HEK293 (cell line): ENCODE results near the gene LNPK.

Experiments used
- CTCF ChIA-PET: fragments of 350-600 bp; formaldehyde crosslinking; extraction: SDS; loops from one replicate; lab custom pipeline; 2021; ENCODE audit warnings: antibody characterized with exemption; lab: Yijun Ruan, JAX
- POLR2A ChIA-PET: fragments of 300-600 bp; formaldehyde crosslinking; extraction: SDS; loops from one replicate; lab custom pipeline; 2020; ENCODE audit warnings: antibody characterized with exemption, inconsistent platforms; lab: Yijun Ruan, JAX
- H3K27ac ChIP-seq: fragments of 200-500 bp; sonication (Bioruptor generic); 2 replicates; pipeline ENCODE4 v1.5.1; 2014; ENCODE audit warnings: low read depth, low read length, control low read depth, inconsistent platforms; ENCODE audit errors: extremely low read depth
- H3K36me3 ChIP-seq, 2 experiments: fragments of 200-500 bp in 1 of 2; sonication (Bioruptor generic) in 1 of 2; 1 replicate in 1 of 2; 2 replicates in 1 of 2; pipeline ENCODE4 v1.5.1; 2014 to 2017; ENCODE audit warnings: inconsistent platforms in 2 of 2, low read length in 2 of 2; ENCODE audit not compliant: control insufficient read depth in 2 of 2, insufficient read depth in 1 of 2
- H3K4me1 ChIP-seq: fragments of 200-500 bp; sonication (Bioruptor generic); 2 replicates; pipeline ENCODE4 v1.5.1; 2014; ENCODE audit warnings: mild to moderate bottlenecking, low read length, inconsistent platforms; ENCODE audit not compliant: control insufficient read depth, insufficient read depth
- H3K4me3 ChIP-seq: 2 replicates; pipeline ENCODE4 v1.5.1; 2011; ENCODE audit warnings: low read depth, mild to moderate bottlenecking, control low read depth, low read length, moderate library complexity
- H3K9me3 ChIP-seq: fragments of 200-500 bp; sonication (Bioruptor generic); 2 replicates; pipeline ENCODE4 v1.5.1; 2014; ENCODE audit warnings: low read depth, low read length, inconsistent platforms; ENCODE audit not compliant: control insufficient read depth, insufficient read depth
- GFI1B ChIP-seq: fragments of 450-650 bp; formaldehyde crosslinking; IDR thresholded peaks from 2 replicates; pipeline ENCODE4 v1.5.1; 2016; ENCODE audit warnings: missing biosample characterization, missing genetic modification characterization
- KLF9 ChIP-seq: fragments of 450-650 bp; formaldehyde crosslinking; IDR thresholded peaks from 2 replicates; pipeline ENCODE4 v1.5.1; 2016; ENCODE audit warnings: missing biosample characterization, missing genetic modification characterization, low read depth
- MEIS1 ChIP-seq: sonication (generic); formaldehyde crosslinking; IDR thresholded peaks from 2 replicates; pipeline ENCODE4 v1.8.1; 2022; ENCODE audit warnings: missing genetic modification reagents, mild to moderate bottlenecking, borderline replicate concordance
- MYNN ChIP-seq: fragments of 450-650 bp; formaldehyde crosslinking; IDR thresholded peaks from 2 replicates; pipeline ENCODE4 v1.5.1; 2016; ENCODE audit warnings: missing biosample characterization, missing genetic modification characterization, borderline replicate concordance
- PRDM6 ChIP-seq: fragments of 450-650 bp; formaldehyde crosslinking; IDR thresholded peaks from 2 replicates; pipeline ENCODE4 v1.5.1; 2017; ENCODE audit warnings: missing biosample characterization, missing genetic modification characterization
- ZBTB1 ChIP-seq: fragments of 450-650 bp; formaldehyde crosslinking; IDR thresholded peaks from 2 replicates; pipeline ENCODE4 v1.5.1; 2016; ENCODE audit warnings: missing biosample characterization, missing genetic modification characterization
- ZBTB10 ChIP-seq: fragments of 450-650 bp; formaldehyde crosslinking; IDR thresholded peaks from 2 replicates; pipeline ENCODE4 v1.5.1; 2016; ENCODE audit warnings: missing biosample characterization, missing genetic modification characterization
- ZBTB20 ChIP-seq: fragments of 450-650 bp; formaldehyde crosslinking; IDR thresholded peaks from 2 replicates; pipeline ENCODE4 v1.5.1; 2016; ENCODE audit warnings: missing biosample characterization, missing genetic modification characterization
- ZIC2 ChIP-seq: fragments of 450-650 bp; formaldehyde crosslinking; IDR thresholded peaks from 2 replicates; pipeline ENCODE4 v1.5.1; 2016; ENCODE audit warnings: missing biosample characterization, missing genetic modification characterization
- ZNF121 ChIP-seq: fragments of 450-650 bp; formaldehyde crosslinking; IDR thresholded peaks from 2 replicates; pipeline ENCODE4 v1.5.1; 2016; ENCODE audit warnings: missing biosample characterization, missing genetic modification characterization
- ZNF140 ChIP-seq: fragments of 450-650 bp; formaldehyde crosslinking; IDR thresholded peaks from 2 replicates; pipeline ENCODE4 v1.5.1; 2016; ENCODE audit warnings: missing biosample characterization, missing genetic modification characterization
- ZNF157 ChIP-seq: fragments of 450-650 bp; formaldehyde crosslinking; IDR thresholded peaks from 2 replicates; pipeline ENCODE4 v1.5.1; 2016; ENCODE audit warnings: missing biosample characterization, missing genetic modification characterization
- ZNF211 ChIP-seq: fragments of 450-650 bp; formaldehyde crosslinking; IDR thresholded peaks from 2 replicates; pipeline ENCODE4 v1.5.1; 2016; ENCODE audit warnings: low read depth, missing biosample characterization, missing genetic modification characterization
- ZNF23 ChIP-seq: fragments of 450-650 bp; formaldehyde crosslinking; IDR thresholded peaks from 2 replicates; pipeline ENCODE4 v1.5.1; 2016; ENCODE audit warnings: missing biosample characterization, missing genetic modification characterization, borderline replicate concordance
- ZNF248 ChIP-seq: fragments of 450-650 bp; formaldehyde crosslinking; IDR thresholded peaks from 2 replicates; pipeline ENCODE4 v1.5.1; 2017; ENCODE audit warnings: missing biosample characterization, missing genetic modification characterization
- ZNF398 ChIP-seq: fragments of 450-650 bp; formaldehyde crosslinking; IDR thresholded peaks from 2 replicates; pipeline ENCODE4 v1.5.1; 2017; ENCODE audit warnings: missing biosample characterization, missing genetic modification characterization
- ZNF433 ChIP-seq: fragments of 450-650 bp; formaldehyde crosslinking; IDR thresholded peaks from 2 replicates; pipeline ENCODE4 v1.5.1; 2016; ENCODE audit warnings: missing biosample characterization, missing genetic modification characterization, low read depth
- ZNF558 ChIP-seq: fragments of 450-650 bp; formaldehyde crosslinking; IDR thresholded peaks from 2 replicates; pipeline ENCODE4 v1.5.1; 2016; ENCODE audit warnings: missing biosample characterization, missing genetic modification characterization
- ZNF610 ChIP-seq: fragments of 450-650 bp; formaldehyde crosslinking; IDR thresholded peaks from 2 replicates; pipeline ENCODE4 v1.5.1; 2016; ENCODE audit warnings: missing biosample characterization, missing genetic modification characterization, borderline replicate concordance
- ZNF658 ChIP-seq: fragments of 450-650 bp; formaldehyde crosslinking; IDR thresholded peaks from 2 replicates; pipeline ENCODE4; 2016; ENCODE audit warnings: missing biosample characterization, missing genetic modification characterization
- ZNF704 ChIP-seq: fragments of 450-650 bp; formaldehyde crosslinking; IDR thresholded peaks from 2 replicates; pipeline ENCODE4 v1.5.1; 2016; ENCODE audit warnings: missing biosample characterization, missing genetic modification characterization
- ZNF785 ChIP-seq: fragments of 450-650 bp; formaldehyde crosslinking; IDR thresholded peaks from 2 replicates; pipeline ENCODE4 v1.5.1; 2016; ENCODE audit warnings: missing biosample characterization, missing genetic modification characterization
- ZNF791 ChIP-seq: fragments of 450-650 bp; formaldehyde crosslinking; IDR thresholded peaks from 2 replicates; pipeline ENCODE4 v1.5.1; 2016; ENCODE audit warnings: missing biosample characterization, missing genetic modification characterization

The LNPK gene

GRCh38 chr2:175929850-175930249 is 72.2 kb downstream of the LNPK start:
- CTCF ChIA-PET = no interaction called here
- TF ChIP-seq ZNF140 (tag by site-specific recombination) = no peak
- TF ChIP-seq KLF9 (tag by site-specific recombination) = no peak
- no peak for TF ChIP-seq ZBTB20 (tag by site-specific recombination)
- Histone ChIP-seq H3K36me3 (peaks cover 4 to 19% of the 10 kb centered on the region in 2 experiments; a peak in 2 of 3 replicates), H3K4me3 (no peak overlapping the region), H3K9me3 (no peaks in the 10 kb centered on the region), H3K4me1 (no peaks in the 10 kb centered on the region), H3K27ac (no peak overlapping the region)
- POLR2A ChIA-PET = no interaction called here

GRCh38 chr2:175926272-175926671 is 75.8 kb downstream of the LNPK start:
- no peak for TF ChIP-seq ZNF610 (tag by site-specific recombination)
- TF ChIP-seq GFI1B = no peak
- no peak for TF ChIP-seq ZBTB10 (tag by site-specific recombination)
- H3K4me3 ChIP-seq = no peak overlapping the region
- H3K9me3 ChIP-seq = no peaks in the 10 kb centered on the region
- no peak overlapping the region for H3K27ac ChIP-seq
- ChIA-PET CTCF (interaction anchor here (0.5 kb wide), 1 partner anchor 501 kb away, joined by 4 read pairs; no protein-coding TSS in a partner anchor), POLR2A (no interaction called here)
- no peaks in the 10 kb centered on the region for H3K4me1 ChIP-seq
- peaks cover 0 to 16% of the 10 kb centered on the region in 2 experiments; a peak in 1 of 3 replicates for H3K36me3 ChIP-seq

- CTCF ChIA-PET = no interaction called here
- peaks cover 0 to 3% of the 10 kb centered on the region in 2 experiments; a peak in 1 of 3 replicates for H3K36me3 ChIP-seq
- no peaks in the 10 kb centered on the region for H3K9me3 ChIP-seq
- TF ChIP-seq ZNF791 (tag by site-specific recombination) = no peak
- no peak for TF ChIP-seq ZNF157 (tag by site-specific recombination)
- no peak for TF ChIP-seq ZNF398 (tag by site-specific recombination)
- no peak for TF ChIP-seq MEIS1
- TF ChIP-seq ZBTB1 (tag by site-specific recombination) = no peak
- TF ChIP-seq ZNF248 = no peak
- TF ChIP-seq ZNF433 = no peak
- no peak for TF ChIP-seq ZNF211
- TF ChIP-seq, all 188 proteins: peak for 0
- Histone ChIP-seq H3K4me3 (no peak overlapping the region), H3K27ac (no peak overlapping the region), H3K4me1 (no peaks in the 10 kb centered on the region)
- POLR2A ChIA-PET = interaction anchor here (0.6 kb wide), 1 partner anchor 46 kb away, joined by 3 read pairs; no protein-coding TSS in a partner anchor
Observed at GRCh38 chr2:175922160-175922559, 79.9 kb downstream of the LNPK start.

- Histone ChIP-seq H3K4me3 (no peak overlapping the region), H3K9me3 (no peaks in the 10 kb centered on the region), H3K4me1 (no peaks in the 10 kb centered on the region), H3K27ac (no peak overlapping the region), H3K36me3 (no peaks in the 10 kb centered on the region)
- ChIA-PET CTCF (interaction anchor here (2.0 kb wide), 1 partner anchor 17 kb away, joined by 4 read pairs; no protein-coding TSS in a partner anchor), POLR2A (no interaction called here)
- no peak for TF ChIP-seq ZNF704 (tag by site-specific recombination)
- no peak for TF ChIP-seq ZNF610 (tag by site-specific recombination)
- TF ChIP-seq ZNF558 (tag by site-specific recombination) = no peak
- no peak for TF ChIP-seq PRDM6 (tag by site-specific recombination)
- no peak for TF ChIP-seq ZNF23 (tag by site-specific recombination)
- TF ChIP-seq ZNF785 (tag by site-specific recombination) = no peak
- TF ChIP-seq MYNN = no peak
- no peak for TF ChIP-seq ZNF658
- TF ChIP-seq ZNF121 (tag by site-specific recombination) = no peak
- TF ChIP-seq ZIC2 (tag by site-specific recombination) = no peak
Observed at GRCh38 chr2:175918935-175919334, 83.1 kb downstream of the LNPK start.
